H1 (cell line): ENCODE results near the gene SYT6. TPM values are rescaled to one million over a fixed set of nuclear protein-coding genes. Genes with fewer than 3 reads are reported as not detected.

Experiments
- CTCF ChIA-PET: fragments of 300-600 bp; sonication (Branson Sonifier 250); formaldehyde crosslinking; loops from one replicate; lab custom pipeline; 2021; ENCODE audit not compliant: partially characterized antibody; lab: Charles Lee
- POLR2A ChIA-PET: fragments of 300-600 bp; sonication (Branson Sonifier 250); formaldehyde crosslinking; loops from one replicate; lab custom pipeline; 2021; ENCODE audit warnings: inconsistent platforms; ENCODE audit not compliant: partially characterized antibody; lab: Charles Lee
- DNase-seq, 2 experiments: peaks; one replicate each; pipeline versions ENCODE4 v3.0.0 to v3.0.0-alpha.2; 2010 to 2022; ENCODE audit warnings: low spot score in 2 of 2, low read depth in 1 of 2, mixed read lengths in 1 of 2
- FAIRE-seq: peaks from 2 replicates; lab custom pipeline; 2011; peaks lifted over from hg19 to GRCh38; lab: Jason Lieb, UNC
- H2AFZ ChIP-seq: 2 replicates; pipeline ENCODE4 v1.8.1; 2012; ENCODE audit warnings: low read length, inconsistent platforms
- H2AK5ac ChIP-seq: 2 replicates; pipeline ENCODE4 v1.6.1; 2013; ENCODE audit warnings: low read depth, low read length
- H2BK120ac ChIP-seq: replicated peaks from 2 replicates; pipeline ENCODE3; 2013; ENCODE audit warnings: low read depth, low read length, inconsistent platforms
- H2BK12ac ChIP-seq: 2 replicates; pipeline ENCODE4 v1.6.1; 2013; ENCODE audit warnings: low read depth, low read length
- H2BK15ac ChIP-seq: 2 replicates; pipeline ENCODE4 v1.6.1; 2013; ENCODE audit warnings: low read length
- H2BK20ac ChIP-seq: 2 replicates; pipeline ENCODE4 v1.6.1; 2013; ENCODE audit warnings: low read length
- H2BK5ac ChIP-seq: 2 replicates; pipeline ENCODE4 v1.6.1; 2013; ENCODE audit warnings: low read depth, low read length
- H3K14ac ChIP-seq: 2 replicates; pipeline ENCODE4 v1.6.1; 2013; ENCODE audit warnings: inconsistent platforms; ENCODE audit not compliant: insufficient read length
- H3K18ac ChIP-seq: 2 replicates; pipeline ENCODE4 v1.6.1; 2013; ENCODE audit warnings: low read length; ENCODE audit errors: extremely low read depth
- H3K23ac ChIP-seq: 2 replicates; pipeline ENCODE4 v1.6.1; 2013; ENCODE audit warnings: inconsistent platforms; ENCODE audit not compliant: insufficient read length
- H3K23me2 ChIP-seq: 2 replicates; pipeline ENCODE4 v1.6.1; 2013; ENCODE audit warnings: low read depth, low read length
- H3K27ac ChIP-seq: 2 replicates; pipeline ENCODE4 v1.6.1; 2011; ENCODE audit warnings: low read depth, low read length, inconsistent platforms
- H3K27me3 ChIP-seq, 4 experiments: replicated peaks in 1 of 4; 1 replicate in 1 of 4; 2 replicates in 3 of 4; pipeline versions ENCODE4 v1.6.1 to v1.8.1; 2011 to 2013; ENCODE audit warnings: low read length in 3 of 4, mild to moderate bottlenecking in 3 of 4, inconsistent platforms in 2 of 4, mixed read lengths in 2 of 4, moderate library complexity in 1 of 4; ENCODE audit not compliant: control insufficient read depth in 3 of 4, insufficient read depth in 3 of 4; ENCODE audit errors: extremely low read depth in 1 of 4
- H3K36me3 ChIP-seq, 4 experiments: 2 replicates each; pipeline versions ENCODE4 v1.6.1 to v1.8.1; 2011 to 2013; ENCODE audit warnings: mild to moderate bottlenecking in 4 of 4, low read length in 3 of 4, moderate library complexity in 2 of 4, control low read depth in 1 of 4, inconsistent platforms in 1 of 4; ENCODE audit not compliant: insufficient read depth in 4 of 4, control insufficient read depth in 2 of 4
- H3K4ac ChIP-seq: replicated peaks from 2 replicates; pipeline ENCODE3; 2013; ENCODE audit warnings: low read length, low read depth, mixed read lengths, inconsistent platforms; ENCODE audit not compliant: insufficient read length
- H3K4me1 ChIP-seq, 4 experiments: replicated peaks in 1 of 4; 1 replicate in 1 of 4; 2 replicates in 3 of 4; pipeline versions ENCODE4 v1.6.1 to v1.8.1; 2011 to 2013; ENCODE audit warnings: low read length in 3 of 4, inconsistent platforms in 2 of 4, mixed read lengths in 1 of 4; ENCODE audit not compliant: insufficient read depth in 4 of 4, control insufficient read depth in 3 of 4
- H3K4me2 ChIP-seq, 2 experiments: 2 replicates each; pipeline versions ENCODE4 v1.6.1 to v1.8.1; 2011 to 2013; ENCODE audit warnings: low read depth in 2 of 2, low read length in 2 of 2, control low read depth in 1 of 2, inconsistent platforms in 1 of 2, mild to moderate bottlenecking in 1 of 2; ENCODE audit not compliant: insufficient read depth in 1 of 2
- H3K4me3 ChIP-seq, 4 experiments: fragments of 200-600, 300-600 bp in 1 of 4; sonication (generic), shearing (Covaris generic), sonication (Bioruptor Twin) in 1 of 4; 2 replicates each; pipeline versions ENCODE4 v1.5.1 to v1.8.1; 2011 to 2016; ENCODE audit warnings: low read length in 4 of 4, low read depth in 3 of 4, control low read depth in 2 of 4, inconsistent platforms in 2 of 4, mild to moderate bottlenecking in 2 of 4, mixed read lengths in 1 of 4, moderate library complexity in 1 of 4; ENCODE audit not compliant: insufficient read depth in 2 of 4; ENCODE audit errors: extremely low read depth in 1 of 4
- H3K56ac ChIP-seq: replicated peaks from 2 replicates; pipeline ENCODE3; 2013; ENCODE audit warnings: low read depth, mild to moderate bottlenecking, mixed read lengths, low read length, inconsistent platforms; ENCODE audit not compliant: insufficient read length
- H3K79me1 ChIP-seq: 2 replicates; pipeline ENCODE4 v1.6.1; 2013; ENCODE audit warnings: low read depth, low read length, control low read depth
- H3K79me2 ChIP-seq, 2 experiments: 2 replicates each; pipeline versions ENCODE4 v1.6.1 to v1.8.1; 2012 to 2013; ENCODE audit warnings: low read length in 2 of 2, mild to moderate bottlenecking in 2 of 2, inconsistent platforms in 1 of 2; ENCODE audit not compliant: insufficient read depth in 2 of 2, control insufficient read depth in 1 of 2
- H3K9ac ChIP-seq, 4 experiments: replicated peaks in 1 of 4; 1 replicate in 1 of 4; 2 replicates in 3 of 4; pipeline versions ENCODE4 v1.6.1 to v1.8.1; 2011 to 2013; ENCODE audit warnings: low read depth in 3 of 4, low read length in 3 of 4, control low read depth in 2 of 4, mild to moderate bottlenecking in 2 of 4, moderate library complexity in 2 of 4, inconsistent platforms in 1 of 4; ENCODE audit errors: extremely low read depth in 1 of 4
- H3K9me3 ChIP-seq, 2 experiments: 2 replicates each; pipeline versions ENCODE4 v1.6.1 to v1.8.1; 2012 to 2013; ENCODE audit warnings: mild to moderate bottlenecking in 2 of 2, moderate library complexity in 2 of 2, control low read depth in 1 of 2, inconsistent platforms in 1 of 2, low read depth in 1 of 2, low read length in 1 of 2, mixed read lengths in 1 of 2; ENCODE audit not compliant: insufficient read depth in 2 of 2
- H4K20me1 ChIP-seq, 2 experiments: replicated peaks in 1 of 2; 2 replicates each; pipeline versions ENCODE3 to v1.8.1; 2011 to 2013; ENCODE audit warnings: inconsistent platforms in 2 of 2, low read length in 2 of 2, mild to moderate bottlenecking in 1 of 2; ENCODE audit not compliant: insufficient read depth in 2 of 2, control insufficient read depth in 1 of 2
- H4K5ac ChIP-seq: 2 replicates; pipeline ENCODE4 v1.6.1; 2013; ENCODE audit warnings: low read length, low read depth, mixed read lengths, inconsistent platforms; ENCODE audit not compliant: insufficient read length
- H4K8ac ChIP-seq: 2 replicates; pipeline ENCODE4 v1.8.0; 2013; ENCODE audit warnings: mild to moderate bottlenecking, moderate library complexity, low read length, inconsistent platforms; ENCODE audit not compliant: insufficient read depth; ENCODE audit errors: extremely low read depth
- H4K91ac ChIP-seq: replicated peaks from 2 replicates; pipeline ENCODE3; 2013; ENCODE audit warnings: low read length, mixed read lengths, inconsistent platforms; ENCODE audit not compliant: insufficient read length
- CTCF ChIP-seq, 3 experiments: IDR thresholded peaks; 1 replicate in 2 of 3; 2 replicates in 1 of 3; pipeline versions ENCODE4 v1.5.1 to v1.6.1; 2011; ENCODE audit warnings: low read length in 3 of 3, mild to moderate bottlenecking in 3 of 3, inconsistent platforms in 2 of 3, low read depth in 1 of 3, moderate library complexity in 1 of 3; ENCODE audit not compliant: insufficient read depth in 1 of 3; ENCODE audit errors: control extremely low read depth in 1 of 3
- MAX ChIP-seq: IDR thresholded peaks from 2 replicates; pipeline ENCODE4 v1.6.1; 2012; ENCODE audit warnings: inconsistent platforms
- SP2 ChIP-seq: IDR thresholded peaks from 2 replicates; pipeline ENCODE4 v1.6.1; 2012; ENCODE audit warnings: mild to moderate bottlenecking, low read length, inconsistent platforms
- TBP ChIP-seq: IDR thresholded peaks from 2 replicates; pipeline ENCODE4 v1.6.1; 2011; ENCODE audit warnings: low read depth, low read length, improper control_type of control experiment
- WGBS, 2 experiments: shearing (Covaris generic) in 1 of 2; methylation state at CpG; one replicate each; pipeline versions ENCODE4 v1.1.6 to v1.1.7; 2013 to 2015; ENCODE audit warnings: low lambda C conversion rate in 2 of 2, mixed read lengths in 2 of 2, inconsistent platforms in 1 of 2, low coverage in 1 of 2, missing lambda C conversion rate in 1 of 2; ENCODE audit not compliant: insufficient replicate concordance in 2 of 2, insufficient coverage in 1 of 2, insufficient read length in 1 of 2; ENCODE audit errors: extremely low coverage in 1 of 2, missing lambda C conversion rate in 1 of 2; 5-methylcytosine and 5-hydroxymethylcytosine counted together
- polyA plus RNA-seq, 7 experiments: library from polyadenylated mRNA; depleted of rRNA in 3 of 7; stranded (reverse) in 5 of 7; unstranded in 2 of 7; fragments of >200 nt in 5 of 7; fragments of 200-250 nt in 2 of 7; gene quantifications; 1 replicate in 5 of 7; 2 replicates in 1 of 7; 4 replicates in 1 of 7; pipeline versions ENCODE4 v1.2.1 to v1.2.3, GENCODE V29; 2011 to 2013; ENCODE audit warnings: missing spikeins in 2 of 7, mixed read lengths in 2 of 7
- total RNA-seq: library from RNA; stranded (reverse); fragmentation: NEBNext Ultra II Directional; extraction: Animal tissue kit (Norgen Biotek cat#: 25700); gene quantifications from 2 replicates; pipeline ENCODE4 v1.2.1, GENCODE V29; 2021

The SYT6 gene
- total and polyA plus RNA-seq, 2 of the 8 experiments (the other 6 are each of a cell fraction or from before 2014, with no cell fraction given): 33.7 to 83.5 TPM

- 86% methylated on average over 3 of the region's 3 CpGs; no CpG with 5 or more reads in 1 of the 2 experiments for WGBS, 2 experiments
- Histone ChIP-seq H3K27ac (no peak overlapping the region), H3K36me3 (no peaks in the 10 kb centered on the region), H3K9me3 (no peaks in the 10 kb centered on the region), H4K20me1 (no peaks in the 10 kb centered on the region), H2BK120ac (no peak overlapping the region), H3K79me1 (no peaks in the 10 kb centered on the region), H3K14ac (no peak overlapping the region), H3K4me1 (peaks cover 0 to 3% (median 0%) of the 10 kb centered on the region in 4 experiments; a peak in 2 of 7 replicates), H3K18ac (no peak overlapping the region), H3K56ac (no peak overlapping the region), H3K79me2 (no peaks in the 10 kb centered on the region), H3K27me3 (no peaks in the 10 kb centered on the region; a peak in 1 of 7 replicates), H3K23ac (no peak overlapping the region), H3K4me2 (no peak overlapping the region), H2BK20ac (no peak overlapping the region), H4K91ac (no peak overlapping the region), H3K4ac (peak overlapping the region; percentile 16), H4K5ac (no peak overlapping the region), H3K4me3 (no peak overlapping the region), H2BK15ac (no peak overlapping the region), H3K23me2 (no peaks in the 10 kb centered on the region), H3K9ac (no peak overlapping the region), H2BK12ac (no peak overlapping the region), H2BK5ac (no peak overlapping the region), H4K8ac (no peak overlapping the region), H2AFZ (no peak overlapping the region), H2AK5ac (no peak overlapping the region)
- ChIA-PET POLR2A (interaction anchor here (0.7 kb wide), 1 partner anchor 68 kb away, joined by 3 read pairs; no protein-coding TSS in a partner anchor), CTCF (interaction anchor here (1.9 kb wide), 1 partner anchor 10 kb away, joined by 7 read pairs; no protein-coding TSS in a partner anchor)
- no peak for DNase-seq
- TF ChIP-seq TBP: no peak
- no peak for TF ChIP-seq CTCF (IDR thresholded peaks at IDR 0.05; ENCODE audit: control extremely low read depth in 1 of 3, insufficient read depth in 1 of 3, low read depth in 1 of 3, low read length in 3 of 3)
- TF ChIP-seq MAX: no peak
- TF ChIP-seq SP2: no peak
- no peak for FAIRE-seq
Measured at GRCh38 chr1:114201486-114201885, 47.8 kb upstream of the SYT6 start.
